MM.1S (cell line): ENCODE results near the gene POLRMT.
A peak's percentile ranks its signal among the peaks of the same experiment; 100 is the strongest.
"Not testable (repeated sequence)": the region's sequence is repeated elsewhere in the genome, so short reads cannot be mapped to it uniquely, and the experiment has no call there.

Source experiments
- DNase-seq: peaks from one replicate; pipeline ENCODE4 v3.0.0-alpha.2; 2015
- H2AFZ ChIP-seq: fragments of 300-600 bp; sonication (generic); 2 replicates; pipeline ENCODE4 v1.6.0; 2016; ENCODE audit warnings: antibody characterized with exemption, low read length
- H3F3A ChIP-seq: fragments of 300-600 bp; sonication (generic); 2 replicates; pipeline ENCODE4 v1.6.1; 2016; ENCODE audit warnings: mild to moderate bottlenecking, antibody characterized with exemption, low read length, moderate library complexity, mixed read lengths; ENCODE audit not compliant: insufficient read depth
- H3K27ac ChIP-seq: fragments of 300-600 bp; sonication (generic); 2 replicates; pipeline ENCODE4 v1.5.1; 2016; ENCODE audit warnings: mild to moderate bottlenecking, low read length
- H3K27me3 ChIP-seq: fragments of 300-600 bp; sonication (generic); replicated peaks from 2 replicates; pipeline ENCODE4 v1.6.0; 2016; ENCODE audit warnings: low read length; ENCODE audit not compliant: insufficient read depth
- H3K36me3 ChIP-seq: fragments of 300-600 bp; sonication (generic); replicated peaks from 2 replicates; pipeline ENCODE4 v1.6.1; 2016; ENCODE audit warnings: mild to moderate bottlenecking, low read length, mixed read lengths; ENCODE audit not compliant: insufficient read depth
- H3K4me1 ChIP-seq: fragments of 300-600 bp; sonication (generic); 2 replicates; pipeline ENCODE4 v1.6.1; 2016; ENCODE audit warnings: low read length, mixed read lengths
- H3K4me2 ChIP-seq: fragments of 300-600 bp; sonication (generic); 2 replicates; pipeline ENCODE4 v1.6.0; 2016; ENCODE audit warnings: low read depth, low read length
- H3K4me3 ChIP-seq: fragments of 300-600 bp; sonication (generic); 2 replicates; pipeline ENCODE4 v1.5.1; 2016; ENCODE audit warnings: low read length, mixed read lengths
- H3K79me2 ChIP-seq: fragments of 300-600 bp; sonication (generic); 2 replicates; pipeline ENCODE4 v1.6.1; 2016; ENCODE audit warnings: mixed run types, low read length, mixed read lengths
- H3K9ac ChIP-seq: fragments of 300-600 bp; sonication (generic); 2 replicates; pipeline ENCODE4 v1.6.1; 2016; ENCODE audit warnings: low read length, mixed read lengths
- H3K9me2 ChIP-seq: fragments of 300-600 bp; sonication (generic); replicated peaks from 2 replicates; pipeline ENCODE4 v1.6.1; 2016; ENCODE audit warnings: mild to moderate bottlenecking, low read length, mixed read lengths; ENCODE audit not compliant: insufficient read depth
- H3K9me3 ChIP-seq: fragments of 300-600 bp; sonication (generic); replicated peaks from 2 replicates; pipeline ENCODE4 v1.6.1; 2016; ENCODE audit warnings: mild to moderate bottlenecking, low read length, mixed read lengths; ENCODE audit not compliant: insufficient read depth
- H4K20me1 ChIP-seq: fragments of 300-600 bp; sonication (generic); 2 replicates; pipeline ENCODE4 v1.6.1; 2016; ENCODE audit warnings: mild to moderate bottlenecking, low read length, moderate library complexity, mixed read lengths; ENCODE audit not compliant: insufficient read depth
- CTCF ChIP-seq: fragments of 300-600 bp; sonication (generic); IDR thresholded peaks from 2 replicates; pipeline ENCODE4 v1.5.1; 2016; ENCODE audit warnings: antibody characterized with exemption, low read length, mixed read lengths
- EZH2 ChIP-seq: fragments of 300-600 bp; sonication (generic); optimal IDR thresholded peaks from 2 replicates; pipeline ENCODE3; 2017; ENCODE audit warnings: low read depth, mild to moderate bottlenecking, antibody characterized with exemption, low read length, mixed read lengths
- EZH2phosphoT487 ChIP-seq: fragments of 300-600 bp; sonication (generic); IDR thresholded peaks from 2 replicates; pipeline ENCODE4 v1.6.1; 2018; ENCODE audit warnings: antibody characterized with exemption, low read length

POLRMT gene

GRCh38 chr19:588741-589692, 44.3 kb downstream of the POLRMT start:
- Histone ChIP-seq H3K4me1 (no peaks in the 10 kb centered on the region), H3K36me3 (no peaks in the 10 kb centered on the region), H2AFZ (no peak overlapping the region), H3K79me2 (no peaks in the 10 kb centered on the region), H4K20me1 (no peaks in the 10 kb centered on the region), H3K27ac (no peak overlapping the region), H3F3A (no peaks in the 10 kb centered on the region), H3K4me2 (peak overlapping the region; percentile 36; the same call in 1 of the 2 replicates), H3K9me2 (no peaks in the 10 kb centered on the region), H3K9me3 (no peaks in the 10 kb centered on the region), H3K9ac (no peak overlapping the region), H3K27me3 (peaks cover 57% of the 10 kb centered on the region), H3K4me3 (no peak overlapping the region)
- DNase-seq = no peak
- TF ChIP-seq EZH2 (no peak), EZH2phosphoT487 (no peak), CTCF (no peak)

GRCh38 chr19:588093-588740, 45.1 kb downstream of the POLRMT start:
- Histone ChIP-seq H3K4me2 (peak overlapping the region; percentile 36; the same call in 1 of the 2 replicates), H3K9me3 (no peaks in the 10 kb centered on the region), H3K27ac (no peak overlapping the region), H4K20me1 (no peaks in the 10 kb centered on the region), H3K4me1 (no peaks in the 10 kb centered on the region), H3K36me3 (no peaks in the 10 kb centered on the region), H3K9me2 (no peaks in the 10 kb centered on the region), H3K9ac (no peak overlapping the region), H3K79me2 (no peaks in the 10 kb centered on the region), H3K27me3 (peaks cover 49% of the 10 kb centered on the region), H2AFZ (0 out of 2 replicates have a peak overlapping the region, but pooled peaks have one; percentile 5), H3K4me3 (no peak overlapping the region), H3F3A (no peaks in the 10 kb centered on the region)
- TF ChIP-seq EZH2phosphoT487 = no peak
- no peak for TF ChIP-seq EZH2
- peak; percentile 58 for TF ChIP-seq CTCF
- DNase-seq = peak; percentile 52

GRCh38 chr19:585551-586110, 47.7 kb downstream of the POLRMT start:
- H3K27me3 ChIP-seq = peaks cover 26% of the 10 kb centered on the region
- no peak for TF ChIP-seq EZH2phosphoT487
- TF ChIP-seq CTCF = no peak
- no peak for TF ChIP-seq EZH2
- H3K9me3 ChIP-seq = no peaks in the 10 kb centered on the region
- H3K4me3 ChIP-seq = no peak overlapping the region
- H3F3A ChIP-seq = no peaks in the 10 kb centered on the region
- no peaks in the 10 kb centered on the region for H3K4me1 ChIP-seq
- H3K9ac ChIP-seq = no peak overlapping the region
- H3K79me2 ChIP-seq = no peaks in the 10 kb centered on the region
- no peaks in the 10 kb centered on the region for H3K9me2 ChIP-seq
- no peaks in the 10 kb centered on the region; the same call in 1 of the 2 replicates for H4K20me1 ChIP-seq
- no peak overlapping the region for H3K4me2 ChIP-seq
- DNase-seq = no peak
- no peaks in the 10 kb centered on the region for H3K36me3 ChIP-seq
- no peak overlapping the region for H3K27ac ChIP-seq
- H2AFZ ChIP-seq = no peak overlapping the region

GRCh38 chr19:585146-585545, 48.2 kb downstream of the POLRMT start:
- H3K79me2 ChIP-seq, H3K36me3 ChIP-seq, H3K4me3 ChIP-seq, H2AFZ ChIP-seq, H3K9ac ChIP-seq, DNase-seq, H3K4me1 ChIP-seq, H3K4me2 ChIP-seq, H4K20me1 ChIP-seq, H3K9me2 ChIP-seq, H3F3A ChIP-seq, H3K27ac ChIP-seq, H3K9me3 ChIP-seq: not testable (repeated sequence)
- H3K27me3 ChIP-seq = peaks cover 26% of the 10 kb centered on the region
